Testis (tissue), 2 donors: ENCODE results near the gene ZNF229.

Experiments
- CTCF ChIP-seq, 3 experiments: fragments of 450-650 bp in 2 of 3; fragments of 200-600 bp in 1 of 3; sonication (generic) in 1 of 3; IDR thresholded peaks; one replicate each; pipeline ENCODE4 v1.5.1; 2016 to 2019; ENCODE audit warnings: antibody characterized with exemption in 3 of 3, mild to moderate bottlenecking in 2 of 3, moderate library complexity in 1 of 3
- POLR2A ChIP-seq: fragments of 450-650 bp; IDR thresholded peaks from one replicate; pipeline ENCODE4 v1.6.1; 2017; ENCODE audit warnings: antibody characterized with exemption, mild to moderate bottlenecking, moderate library complexity

- TF ChIP-seq POLR2A, result no peak
- no peak for TF ChIP-seq CTCF (IDR thresholded peaks at IDR 0.05)
Measured at GRCh38 chr19:44496711-44497110, 48.4 kb upstream of the ZNF229 start.
